ENCODE results near the gene AURKAIP1. TPM values are rescaled to one million over a fixed set of nuclear protein-coding genes. Genes with fewer than 3 reads are reported as not detected.

Gene AURKAIP1
- total and polyA plus RNA-seq, 2 donors (not counting 1 experiment from before 2014, with no cell fraction given): 42.2 to 85.2 TPM

DNA sequence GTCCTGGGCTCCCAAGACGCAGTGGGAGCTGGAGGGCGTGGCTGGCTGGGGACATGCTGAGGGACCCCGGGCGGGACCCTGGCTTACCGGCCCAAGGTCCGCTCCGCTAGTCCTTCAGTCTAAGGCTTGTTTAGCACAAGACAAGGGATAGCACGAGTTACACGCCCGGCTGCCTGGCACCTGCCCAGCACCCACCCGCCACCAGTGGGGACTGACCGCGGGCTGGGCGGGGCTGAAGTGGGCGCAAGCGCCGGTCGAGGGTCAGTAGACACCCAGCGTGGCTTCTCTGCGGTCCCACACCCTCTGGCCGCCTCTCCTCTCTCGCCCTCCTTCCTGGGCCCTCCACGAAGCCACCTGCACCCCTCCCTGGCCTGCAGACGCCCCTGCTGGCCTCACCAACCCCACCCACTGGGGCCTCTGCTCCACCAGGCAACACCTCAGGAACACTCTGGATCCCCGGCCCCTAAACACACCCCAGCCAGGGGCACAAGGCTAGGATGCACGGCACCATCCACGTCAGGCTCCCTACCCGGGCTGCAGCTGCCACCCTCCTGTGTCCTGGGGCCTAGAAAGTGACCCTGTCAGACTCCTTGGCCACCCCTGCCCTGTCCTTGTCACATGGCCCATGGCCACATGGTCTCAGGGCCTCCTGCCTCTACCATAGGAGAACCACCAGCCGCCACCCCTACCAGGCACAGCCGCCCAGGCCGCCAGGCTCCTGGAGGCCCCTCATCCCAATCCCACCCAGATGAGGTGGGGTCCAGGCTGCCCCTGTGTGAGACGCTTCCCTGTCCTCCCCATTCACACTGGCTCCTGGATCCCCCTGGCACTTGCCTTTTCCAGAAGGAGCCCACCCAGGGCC is 37.8 kb downstream of the AURKAIP1 start:
- H3K4me2 ChIP-seq (ENCODE audit: extremely low read depth, insufficient read depth, low read length): no peak overlapping the region
- H3K9me3 ChIP-seq (ENCODE audit: control insufficient read depth, insufficient read depth, low read depth, low read length): no peaks in the 10 kb centered on the region
- no peak overlapping the region for H3K9ac ChIP-seq (ENCODE audit: insufficient read depth, low read length)
- no peaks in the 10 kb centered on the region for H3K4me1 ChIP-seq (ENCODE audit: control insufficient read depth, extremely low read depth, insufficient read depth, low read length)
- H3K27ac ChIP-seq (ENCODE audit: insufficient read depth, low read length): no peak overlapping the region
- H2AFZ ChIP-seq (ENCODE audit: low read length): no peak overlapping the region
- peaks cover 13% of the 10 kb centered on the region for H3K79me2 ChIP-seq (ENCODE audit: control insufficient read depth, insufficient read depth, low read length)
- H3K36me3 ChIP-seq (ENCODE audit: control insufficient read depth, insufficient read depth, low read length): peaks cover 37% of the 10 kb centered on the region
- no peaks in the 10 kb centered on the region for H3K27me3 ChIP-seq (ENCODE audit: control insufficient read depth, insufficient read depth, low read length)
- no peak for TF ChIP-seq EZH2 (IDR thresholded peaks at IDR 0.05; ENCODE audit: low read length, missing control alignments)
- TF ChIP-seq, protein P1, sequence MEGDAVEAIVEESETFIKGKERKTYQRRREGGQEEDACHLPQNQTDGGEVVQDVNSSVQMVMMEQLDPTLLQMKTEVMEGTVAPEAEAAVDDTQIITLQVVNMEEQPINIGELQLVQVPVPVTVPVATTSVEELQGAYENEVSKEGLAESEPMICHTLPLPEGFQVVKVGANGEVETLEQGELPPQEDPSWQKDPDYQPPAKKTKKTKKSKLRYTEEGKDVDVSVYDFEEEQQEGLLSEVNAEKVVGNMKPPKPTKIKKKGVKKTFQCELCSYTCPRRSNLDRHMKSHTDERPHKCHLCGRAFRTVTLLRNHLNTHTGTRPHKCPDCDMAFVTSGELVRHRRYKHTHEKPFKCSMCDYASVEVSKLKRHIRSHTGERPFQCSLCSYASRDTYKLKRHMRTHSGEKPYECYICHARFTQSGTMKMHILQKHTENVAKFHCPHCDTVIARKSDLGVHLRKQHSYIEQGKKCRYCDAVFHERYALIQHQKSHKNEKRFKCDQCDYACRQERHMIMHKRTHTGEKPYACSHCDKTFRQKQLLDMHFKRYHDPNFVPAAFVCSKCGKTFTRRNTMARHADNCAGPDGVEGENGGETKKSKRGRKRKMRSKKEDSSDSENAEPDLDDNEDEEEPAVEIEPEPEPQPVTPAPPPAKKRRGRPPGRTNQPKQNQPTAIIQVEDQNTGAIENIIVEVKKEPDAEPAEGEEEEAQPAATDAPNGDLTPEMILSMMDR (conservative IDR thresholded peaks at IDR 0.05 in 1 of 2, IDR thresholded peaks at IDR 0.05 in 1 of 2; ENCODE audit: low read depth in 1 of 2, low read length in 2 of 2): no peak
- no peaks in the 10 kb centered on the region for H4K20me1 ChIP-seq (ENCODE audit: control insufficient read depth, extremely low read depth, insufficient read depth, low read length)
- DNase-seq (ENCODE audit: low read depth in 2 of 2): no peak
- no peak overlapping the region for H3K4me3 ChIP-seq (replicated peaks in 1 of 4; ENCODE audit: control extremely low read depth in 1 of 4, insufficient read depth in 1 of 4, low read depth in 3 of 4, low read length in 4 of 4)

DNA sequence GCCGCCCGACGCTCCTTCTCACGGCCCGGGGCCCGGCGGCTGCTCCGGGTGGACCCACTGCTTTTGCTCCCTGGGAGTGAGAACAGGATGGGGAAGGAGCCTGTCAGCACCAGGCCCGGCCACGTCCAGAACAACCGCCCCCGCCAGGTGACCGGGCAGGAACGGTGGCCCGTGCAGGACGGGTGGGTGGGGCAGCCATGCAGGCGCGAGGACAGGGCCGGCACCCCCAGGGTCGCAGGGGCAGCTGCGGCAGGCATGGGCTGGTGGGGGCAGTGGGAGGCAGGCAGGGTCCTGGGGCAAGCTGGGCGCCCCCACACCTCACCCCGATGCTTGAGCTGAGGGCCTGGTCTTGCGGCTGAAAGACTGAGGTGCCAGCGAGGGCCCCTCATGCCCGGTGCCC is 38.6 kb downstream of the AURKAIP1 start:
- DNase-seq (ENCODE audit: low read depth in 2 of 2): no peak
- Histone ChIP-seq H2AFZ (ENCODE audit: low read length) (no peak overlapping the region), H3K4me2 (ENCODE audit: extremely low read depth, insufficient read depth, low read length) (no peak overlapping the region), H3K9me3 (ENCODE audit: control insufficient read depth, insufficient read depth, low read depth, low read length) (no peaks in the 10 kb centered on the region), H3K4me3 (replicated peaks in 1 of 4; ENCODE audit: control extremely low read depth in 1 of 4, insufficient read depth in 1 of 4, low read depth in 3 of 4, low read length in 4 of 4) (no peak overlapping the region), H3K9ac (ENCODE audit: insufficient read depth, low read length) (no peak overlapping the region), H3K79me2 (ENCODE audit: control insufficient read depth, insufficient read depth, low read length) (peaks cover 10% of the 10 kb centered on the region), H3K27me3 (ENCODE audit: control insufficient read depth, insufficient read depth, low read length) (no peaks in the 10 kb centered on the region), H4K20me1 (ENCODE audit: control insufficient read depth, extremely low read depth, insufficient read depth, low read length) (no peaks in the 10 kb centered on the region), H3K36me3 (ENCODE audit: control insufficient read depth, insufficient read depth, low read length) (peaks cover 36% of the 10 kb centered on the region), H3K4me1 (ENCODE audit: control insufficient read depth, extremely low read depth, insufficient read depth, low read length) (no peaks in the 10 kb centered on the region), H3K27ac (ENCODE audit: insufficient read depth, low read length) (no peak overlapping the region)
- no peak for TF ChIP-seq EZH2 (IDR thresholded peaks at IDR 0.05; ENCODE audit: low read length, missing control alignments)
- TF ChIP-seq, protein P1 (conservative IDR thresholded peaks at IDR 0.05 in 1 of 2, IDR thresholded peaks at IDR 0.05 in 1 of 2; ENCODE audit: low read depth in 1 of 2, low read length in 2 of 2): no peak

DNA sequence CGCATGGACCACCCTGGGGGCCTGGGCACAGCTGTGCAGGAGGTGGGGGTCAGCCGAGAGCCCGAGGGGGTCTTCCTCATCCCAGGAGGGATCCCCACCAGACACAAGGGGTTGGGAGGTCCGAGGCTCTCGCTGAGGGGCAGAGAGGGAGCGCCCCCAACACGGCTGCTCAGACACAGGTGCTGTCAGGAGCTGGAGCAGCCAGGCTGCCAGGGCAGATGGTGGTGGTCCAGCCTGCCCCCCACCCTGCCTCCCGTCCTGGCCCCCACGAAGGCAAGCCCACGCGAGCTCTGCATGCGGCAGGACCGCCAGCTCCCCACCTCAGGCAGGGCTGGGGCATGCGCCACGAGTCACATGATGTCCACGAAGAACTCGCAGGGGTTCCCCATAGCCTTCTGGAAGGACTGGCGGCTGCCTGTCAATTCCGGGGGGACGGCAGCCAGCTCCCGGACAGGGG is 39.2 kb downstream of the AURKAIP1 start:
- Histone ChIP-seq H3K79me2 (ENCODE audit: control insufficient read depth, insufficient read depth, low read length) (peaks cover 4% of the 10 kb centered on the region), H3K27me3 (ENCODE audit: control insufficient read depth, insufficient read depth, low read length) (no peaks in the 10 kb centered on the region), H3K9ac (ENCODE audit: insufficient read depth, low read length) (no peak overlapping the region), H2AFZ (ENCODE audit: low read length) (no peak overlapping the region), H4K20me1 (ENCODE audit: control insufficient read depth, extremely low read depth, insufficient read depth, low read length) (no peaks in the 10 kb centered on the region), H3K4me1 (ENCODE audit: control insufficient read depth, extremely low read depth, insufficient read depth, low read length) (no peaks in the 10 kb centered on the region), H3K36me3 (ENCODE audit: control insufficient read depth, insufficient read depth, low read length) (peaks cover 29% of the 10 kb centered on the region), H3K4me3 (replicated peaks in 1 of 4; ENCODE audit: control extremely low read depth in 1 of 4, insufficient read depth in 1 of 4, low read depth in 3 of 4, low read length in 4 of 4) (no peak overlapping the region), H3K4me2 (ENCODE audit: extremely low read depth, insufficient read depth, low read length) (no peak overlapping the region), H3K27ac (ENCODE audit: insufficient read depth, low read length) (no peak overlapping the region), H3K9me3 (ENCODE audit: control insufficient read depth, insufficient read depth, low read depth, low read length) (no peaks in the 10 kb centered on the region)
- no peak for TF ChIP-seq EZH2 (IDR thresholded peaks at IDR 0.05; ENCODE audit: low read length, missing control alignments)
- TF ChIP-seq, protein P1 (conservative IDR thresholded peaks at IDR 0.05 in 1 of 2, IDR thresholded peaks at IDR 0.05 in 1 of 2; ENCODE audit: low read depth in 1 of 2, low read length in 2 of 2): no peak
- no peak for DNase-seq (ENCODE audit: low read depth in 2 of 2)
